Natural killer cell (primary cell): ENCODE data around the gene FGF3. TPM values are rescaled to one million over a fixed set of nuclear protein-coding genes. Genes with fewer than 3 reads are reported as not detected.

Experiments used
- ATAC-seq, 3 donors: fragments of 150-1000 bp in 2 of 3; fragments of 200-7000 bp in 1 of 3; cut with Tn5 transposase; 1 replicate in 1 of 3; 2 replicates in 2 of 3; pipeline ENCODE4 v1.10.0; 2021; ENCODE audit warnings: mild to moderate bottlenecking in 2 of 3, moderate library complexity in 2 of 3
- DNase-seq, 2 donors: peaks; one replicate each; pipeline versions ENCODE4 v3.0.0 to v3.0.0-alpha.2; 2013 to 2021; ENCODE audit warnings: mixed read lengths in 1 of 2
- H3K27ac ChIP-seq: one replicate; pipeline ENCODE4 v1.5.1; 2013; ENCODE audit warnings: mild to moderate bottlenecking, low read length
- H3K27me3 ChIP-seq: one replicate; pipeline ENCODE4 v1.6.1; 2013; ENCODE audit warnings: low read length; ENCODE audit not compliant: control insufficient read depth, insufficient read depth
- H3K36me3 ChIP-seq: one replicate; pipeline ENCODE4 v1.6.1; 2013; ENCODE audit warnings: low read length; ENCODE audit not compliant: control insufficient read depth, insufficient read depth
- H3K4me1 ChIP-seq: one replicate; pipeline ENCODE4 v1.6.1; 2013; ENCODE audit warnings: low read length; ENCODE audit not compliant: control insufficient read depth, insufficient read depth
- H3K4me3 ChIP-seq: one replicate; pipeline ENCODE4 v1.5.1; 2013; ENCODE audit warnings: low read length
- H3K9me3 ChIP-seq: one replicate; pipeline ENCODE4 v1.6.1; 2013; ENCODE audit warnings: low read length; ENCODE audit not compliant: control insufficient read depth, insufficient read depth
- H3K27ac Mint-ChIP-seq, 2 donors: one replicate each; pipeline ENCODE4 v1.8.0; 2022; ENCODE audit warnings: mild to moderate bottlenecking in 2 of 2, mixed read lengths in 2 of 2, moderate library complexity in 1 of 2
- H3K27me3 Mint-ChIP-seq, 2 donors: one replicate each; pipeline ENCODE4 v1.8.0; 2022; ENCODE audit warnings: low read depth in 2 of 2, mixed read lengths in 2 of 2
- H3K36me3 Mint-ChIP-seq: one replicate; pipeline ENCODE4 v1.8.0; 2022; ENCODE audit warnings: mixed read lengths
- H3K4me1 Mint-ChIP-seq, 2 donors: one replicate each; pipeline ENCODE4 v1.8.0; 2022; ENCODE audit warnings: mixed read lengths in 2 of 2
- H3K4me3 Mint-ChIP-seq: one replicate; pipeline ENCODE4 v1.8.0; 2022; ENCODE audit warnings: mild to moderate bottlenecking, moderate library complexity, mixed read lengths
- H3K9me3 Mint-ChIP-seq, 2 donors: one replicate each; pipeline ENCODE4 v1.8.0; 2022; ENCODE audit warnings: mixed read lengths in 2 of 2
- WGBS: methylation state at CpG from one replicate; pipeline ENCODE4 v1.1.7; 2013; ENCODE audit warnings: missing lambda C conversion rate; ENCODE audit not compliant: insufficient coverage; 5-methylcytosine and 5-hydroxymethylcytosine counted together
- intact Hi-C: fragments of 100-400 bp; cut with micrococcal nuclease; formaldehyde crosslinking; loops from one replicate; pipeline ENCODE4 v1.14.2; 2022
- total RNA-seq, 4 donors: library from RNA; stranded (reverse); fragments of 120-200 nt in 1 of 4; gene quantifications; one replicate each; pipeline versions ENCODE4 v1.2.3 to v1.2.4, GENCODE V29; 2013 to 2022
- TF ChIP-seq, protein P1 (sequence below): fragments of 200-600 bp; IDR thresholded peaks from one replicate; pipeline ENCODE4 v1.8.0; 2022; ENCODE audit warnings: antibody characterized with exemption

Gene FGF3
- total RNA-seq, 3 donors from 2014 or later (not counting 1 experiment from before 2014, with no cell fraction given): not detected

DNA sequence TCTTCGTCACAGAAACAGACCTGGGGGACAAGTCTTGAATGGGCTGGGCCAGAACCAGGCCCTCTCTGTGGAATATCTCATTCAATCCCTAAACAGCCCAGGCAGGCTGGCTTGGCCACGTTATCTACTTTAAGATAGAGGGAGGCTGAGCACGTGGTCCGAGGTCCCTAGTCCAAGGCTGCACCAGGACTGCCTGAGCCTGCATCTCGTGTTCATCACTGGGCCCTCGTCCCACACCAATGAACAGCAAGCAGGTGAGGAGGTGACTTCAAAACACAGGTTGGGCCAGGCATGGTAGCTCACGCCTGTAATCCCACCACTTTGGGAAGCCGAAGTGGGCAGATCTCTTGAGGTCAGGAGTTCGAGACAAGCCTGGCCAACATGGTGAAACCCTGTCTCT is 20.3 kb upstream of the FGF3 start:
- DNase-seq (no peak), ATAC-seq (no peak)
- no peaks in the 10 kb centered on the region for H3K9me3 ChIP-seq
- no peak overlapping the region for H3K4me3 Mint-ChIP-seq
- 81% methylated on average over 9 of the region's 9 CpGs for WGBS
- H3K4me3 ChIP-seq: no peak overlapping the region
- no peaks in the 10 kb centered on the region for H3K36me3 ChIP-seq
- no peak overlapping the region for H3K27ac ChIP-seq
- intact Hi-C loops: no loop called here
- H3K4me1 ChIP-seq: peaks cover 9% of the 10 kb centered on the region
- TF ChIP-seq, protein P1, sequence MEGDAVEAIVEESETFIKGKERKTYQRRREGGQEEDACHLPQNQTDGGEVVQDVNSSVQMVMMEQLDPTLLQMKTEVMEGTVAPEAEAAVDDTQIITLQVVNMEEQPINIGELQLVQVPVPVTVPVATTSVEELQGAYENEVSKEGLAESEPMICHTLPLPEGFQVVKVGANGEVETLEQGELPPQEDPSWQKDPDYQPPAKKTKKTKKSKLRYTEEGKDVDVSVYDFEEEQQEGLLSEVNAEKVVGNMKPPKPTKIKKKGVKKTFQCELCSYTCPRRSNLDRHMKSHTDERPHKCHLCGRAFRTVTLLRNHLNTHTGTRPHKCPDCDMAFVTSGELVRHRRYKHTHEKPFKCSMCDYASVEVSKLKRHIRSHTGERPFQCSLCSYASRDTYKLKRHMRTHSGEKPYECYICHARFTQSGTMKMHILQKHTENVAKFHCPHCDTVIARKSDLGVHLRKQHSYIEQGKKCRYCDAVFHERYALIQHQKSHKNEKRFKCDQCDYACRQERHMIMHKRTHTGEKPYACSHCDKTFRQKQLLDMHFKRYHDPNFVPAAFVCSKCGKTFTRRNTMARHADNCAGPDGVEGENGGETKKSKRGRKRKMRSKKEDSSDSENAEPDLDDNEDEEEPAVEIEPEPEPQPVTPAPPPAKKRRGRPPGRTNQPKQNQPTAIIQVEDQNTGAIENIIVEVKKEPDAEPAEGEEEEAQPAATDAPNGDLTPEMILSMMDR: no peak
- no peaks in the 10 kb centered on the region for H3K36me3 Mint-ChIP-seq
- peaks cover 8 to 16% of the 10 kb centered on the region in 2 donors for H3K4me1 Mint-ChIP-seq
- H3K27me3 Mint-ChIP-seq: peaks cover 0 to 16% of the 10 kb centered on the region in 2 donors
- no peaks in the 10 kb centered on the region for H3K27me3 ChIP-seq
- no peak overlapping the region for H3K27ac Mint-ChIP-seq
- H3K9me3 Mint-ChIP-seq: peaks cover 0 to 7% of the 10 kb centered on the region in 2 donors

DNA sequence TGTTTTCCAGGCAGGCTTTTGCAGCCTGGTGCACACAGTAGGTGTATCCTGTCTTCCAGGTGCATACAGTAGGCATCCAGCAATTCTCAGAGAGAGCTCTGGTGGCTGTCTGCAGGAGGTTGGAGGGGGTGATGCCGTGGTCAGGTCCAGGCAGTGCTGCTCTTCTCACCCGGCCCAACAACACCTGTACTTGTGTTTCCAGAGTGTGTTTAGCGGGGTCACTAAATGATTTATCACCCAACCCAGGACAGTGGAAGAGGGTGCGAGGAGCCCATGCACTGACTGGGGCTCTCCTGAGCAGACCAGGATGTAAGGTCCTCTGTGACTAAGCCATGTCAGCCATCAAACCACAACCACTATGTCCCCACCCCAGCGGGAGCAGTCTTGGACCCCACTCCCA is 18.6 kb upstream of the FGF3 start:
- intact Hi-C loops: no loop called here
- DNase-seq: no peak

DNA sequence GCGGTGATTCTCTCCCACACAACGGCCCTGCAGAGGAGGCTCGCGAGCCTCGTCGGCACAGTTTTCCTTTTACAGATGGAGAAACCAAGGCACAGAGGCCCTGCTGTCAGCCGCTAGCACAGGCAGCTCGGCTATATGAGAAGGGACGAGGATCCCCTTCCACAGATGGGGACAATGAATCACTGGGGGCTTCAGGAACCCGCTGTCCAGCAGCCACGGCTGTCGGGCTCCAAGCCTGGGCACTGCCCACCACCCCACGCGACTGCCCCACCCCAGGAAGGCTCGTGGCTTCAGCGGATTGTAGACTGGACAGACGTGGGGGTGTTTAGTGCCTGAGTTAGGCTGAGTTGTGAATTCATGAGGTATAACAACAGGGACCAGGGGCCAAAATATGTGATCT is 17.2 kb upstream of the FGF3 start:
- ATAC-seq: no peak
- Histone ChIP-seq H3K4me1 (peaks cover 9% of the 10 kb centered on the region), H3K9me3 (no peaks in the 10 kb centered on the region), H3K36me3 (no peaks in the 10 kb centered on the region), H3K27ac (no peak overlapping the region), H3K27me3 (no peaks in the 10 kb centered on the region), H3K4me3 (no peak overlapping the region)
- Mint-ChIP-seq H3K27ac (no peak overlapping the region), H3K27me3 (peaks cover 0 to 13% of the 10 kb centered on the region in 2 donors), H3K4me1 (peaks cover 4 to 12% of the 10 kb centered on the region in 2 donors), H3K36me3 (no peaks in the 10 kb centered on the region), H3K9me3 (peaks cover 0 to 4% of the 10 kb centered on the region in 2 donors), H3K4me3 (no peak overlapping the region)
- intact Hi-C loops: no loop called here
- DNase-seq: no peak
- WGBS: 91% methylated on average over 17 of the region's 17 CpGs
- TF ChIP-seq, protein P1: no peak

More for the DNA sequence above, 18.6 kb upstream of the FGF3 start:
- no peak overlapping the region for H3K27ac ChIP-seq
- Mint-ChIP-seq H3K27me3 (peaks cover 0 to 16% of the 10 kb centered on the region in 2 donors), H3K9me3 (peaks cover 0 to 7% of the 10 kb centered on the region in 2 donors), H3K27ac (no peak overlapping the region), H3K4me3 (no peak overlapping the region), H3K4me1 (peaks cover 8 to 16% of the 10 kb centered on the region in 2 donors), H3K36me3 (no peaks in the 10 kb centered on the region)
- H3K27me3 ChIP-seq: no peaks in the 10 kb centered on the region
- TF ChIP-seq, protein P1: no peak
- H3K4me3 ChIP-seq: no peak overlapping the region
- ATAC-seq: no peak
- no peaks in the 10 kb centered on the region for H3K9me3 ChIP-seq
- no peaks in the 10 kb centered on the region for H3K36me3 ChIP-seq
- 78% methylated on average over 5 of the region's 5 CpGs for whole genome bisulfite sequencing
- peaks cover 9% of the 10 kb centered on the region for H3K4me1 ChIP-seq
